Forelimb muscle (tissue), 1 donor: Measurements from ENCODE around the gene DOCK1. TPM values are rescaled to one million over a fixed set of nuclear protein-coding genes. Genes with fewer than 3 reads are reported as not detected.

Experiments used
- DNase-seq: peaks from one replicate; pipeline ENCODE4 v3.0.0-alpha.2; 2013; ENCODE audit warnings: low read depth
- polyA plus RNA-seq: library from polyadenylated mRNA; unstranded; fragments of 120-200 nt; gene quantifications from one replicate; pipeline ENCODE4 v1.2.1, GENCODE V29; 2013; ENCODE audit not compliant: insufficient read length

The DOCK1 gene
- polyA plus RNA-seq, 1 donor: 26.7 TPM

GRCh38 chr10:127458829-127459228 is 553.6 kb downstream of the DOCK1 start:
- DNase-seq: no peak

DNA sequence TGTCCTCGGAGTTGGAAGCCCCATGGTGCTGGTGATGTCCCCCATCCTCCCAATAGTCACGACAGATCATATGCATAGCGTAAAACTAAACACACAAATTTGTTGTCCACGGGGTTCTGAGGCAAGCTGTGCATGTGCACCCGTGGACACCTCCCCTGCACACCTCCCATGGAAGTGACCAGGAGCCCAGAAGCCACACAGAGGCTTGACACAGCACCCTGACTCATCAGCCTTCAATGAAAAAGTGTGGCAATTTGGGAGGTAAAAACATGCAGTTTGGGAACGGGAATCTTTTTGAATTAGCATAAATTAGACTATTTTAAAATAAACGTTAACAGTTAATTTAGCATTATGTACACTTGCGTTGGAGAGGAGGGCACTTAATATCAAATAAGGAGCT is 554.7 kb downstream of the DOCK1 start:
- DNase-seq: no peak

DNA sequence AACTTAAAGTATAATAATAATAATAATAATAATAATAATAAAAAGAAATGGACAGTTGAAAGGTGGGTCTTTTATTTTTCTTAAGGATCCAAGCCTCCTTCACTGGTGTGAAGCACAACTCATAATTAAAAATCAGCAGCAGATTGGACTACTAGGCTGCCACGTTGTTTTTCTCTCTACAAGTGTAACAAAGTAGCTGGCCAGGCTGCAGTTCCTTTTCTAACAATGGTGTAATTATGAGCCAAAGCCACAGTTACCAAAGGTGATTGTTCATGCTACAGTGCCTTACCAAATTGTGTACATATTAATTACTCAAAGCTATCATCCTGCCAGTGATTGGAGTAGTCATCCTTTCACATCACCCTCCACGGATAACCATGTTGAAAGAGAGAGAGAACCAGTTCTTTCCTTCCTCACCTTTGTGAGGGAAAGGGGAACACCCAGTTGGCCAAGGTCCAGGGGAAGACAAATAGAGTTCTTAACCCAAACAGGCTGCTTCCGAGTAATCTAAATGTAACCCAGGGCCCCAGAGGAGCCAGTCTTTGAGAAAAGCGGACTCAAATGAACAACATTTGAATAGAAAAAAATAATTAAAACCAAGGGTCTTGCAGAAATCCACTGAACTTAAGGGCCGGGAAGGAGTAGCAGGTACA is 557.5 kb downstream of the DOCK1 start:
- DNase-seq: no peak

- DNase-seq: no peak
These were observed 558.3 kb downstream of the DOCK1 start for GRCh38 chr10:127463548-127463947.

- DNase-seq: no peak
These were observed 559.3 kb downstream of the DOCK1 start for GRCh38 chr10:127464561-127464960.

DNA sequence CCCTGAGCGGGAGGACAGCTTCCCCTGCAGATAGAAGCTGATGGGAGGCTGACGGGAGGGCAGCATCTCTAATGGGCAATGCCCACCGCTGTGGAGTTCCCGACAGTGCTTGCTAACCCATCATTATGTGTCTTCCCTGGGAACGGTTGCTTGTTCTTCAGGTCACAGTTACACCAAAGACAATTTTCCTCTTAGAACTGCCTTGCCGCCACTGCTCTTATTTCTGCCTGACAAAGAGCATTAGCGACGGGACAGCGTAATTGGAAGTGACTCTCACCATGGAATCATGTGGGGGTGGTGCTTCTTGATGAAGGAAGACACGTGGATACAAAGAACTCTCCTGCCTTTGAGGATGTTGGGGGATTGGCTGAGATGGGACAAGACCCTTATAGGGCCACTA is 562.6 kb downstream of the DOCK1 start:
- DNase-seq: no peak

DNA sequence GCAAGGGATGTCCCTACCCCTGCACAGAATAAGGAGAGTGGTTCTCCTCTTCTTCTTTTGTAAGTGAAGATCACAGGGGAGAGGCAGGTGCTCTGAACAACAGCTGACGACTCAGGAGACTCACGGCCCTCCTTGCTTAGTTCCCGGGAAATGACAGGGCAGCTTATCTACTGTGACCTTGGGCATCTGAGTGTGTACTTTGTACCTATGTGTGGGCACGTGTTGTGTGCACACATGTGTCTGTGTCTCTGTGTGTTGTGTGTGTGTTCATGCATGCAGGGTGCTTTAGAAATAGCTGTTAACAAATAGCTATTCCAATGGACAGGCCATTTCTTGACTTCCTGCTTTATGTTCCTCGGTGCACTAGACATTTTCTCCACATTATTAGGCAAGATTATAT is 563.4 kb downstream of the DOCK1 start:
- no peak for DNase-seq

- DNase-seq: no peak
These were observed 565.7 kb downstream of the DOCK1 start for GRCh38 chr10:127470911-127471310.

DNA sequence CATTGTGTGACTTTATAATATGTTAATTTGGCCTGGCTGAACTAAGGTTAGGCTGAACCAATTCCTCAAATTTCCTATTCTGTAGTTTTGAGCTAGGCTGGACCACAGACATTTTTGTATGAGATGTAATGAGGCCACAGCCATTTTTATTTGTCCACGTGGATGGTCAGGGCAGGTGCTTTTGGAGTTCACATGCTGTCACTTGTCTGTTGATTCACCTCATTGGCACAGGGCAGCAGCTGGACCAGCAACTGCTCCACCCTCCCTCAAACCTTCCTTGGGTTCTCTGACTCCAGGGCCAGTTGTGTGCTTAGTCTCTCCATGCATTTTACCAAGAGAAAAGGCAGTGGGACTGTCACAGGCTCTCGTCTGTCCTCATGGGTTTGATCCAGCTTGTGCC is 567.7 kb downstream of the DOCK1 start:
- DNase-seq: no peak

DNA sequence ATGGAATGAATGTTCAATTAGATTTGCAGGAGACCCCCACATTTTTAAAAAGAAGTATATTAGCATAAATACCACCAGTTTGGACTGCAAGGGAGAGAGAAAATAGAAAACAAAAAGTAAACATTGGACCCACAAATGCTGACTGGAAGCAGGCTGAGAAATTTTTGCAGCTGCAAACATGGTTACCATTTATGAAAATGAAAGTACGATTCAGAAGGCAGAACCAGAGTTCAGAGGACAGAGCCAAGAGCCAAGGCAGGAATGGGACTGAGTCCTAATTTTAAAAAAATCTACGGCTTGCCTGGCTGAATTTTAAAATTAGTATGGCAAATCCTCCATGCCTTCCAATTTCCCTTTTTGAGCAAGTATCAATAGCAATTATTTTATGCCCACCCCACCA is 569.3 kb downstream of the DOCK1 start:
- DNase-seq: no peak

- no peak for DNase-seq
These were observed 580.1 kb downstream of the DOCK1 start for GRCh38 chr10:127485153-127485857.

GRCh38 chr10:127486355-127486754 is 581.1 kb downstream of the DOCK1 start:
- DNase-seq: no peak

DNA sequence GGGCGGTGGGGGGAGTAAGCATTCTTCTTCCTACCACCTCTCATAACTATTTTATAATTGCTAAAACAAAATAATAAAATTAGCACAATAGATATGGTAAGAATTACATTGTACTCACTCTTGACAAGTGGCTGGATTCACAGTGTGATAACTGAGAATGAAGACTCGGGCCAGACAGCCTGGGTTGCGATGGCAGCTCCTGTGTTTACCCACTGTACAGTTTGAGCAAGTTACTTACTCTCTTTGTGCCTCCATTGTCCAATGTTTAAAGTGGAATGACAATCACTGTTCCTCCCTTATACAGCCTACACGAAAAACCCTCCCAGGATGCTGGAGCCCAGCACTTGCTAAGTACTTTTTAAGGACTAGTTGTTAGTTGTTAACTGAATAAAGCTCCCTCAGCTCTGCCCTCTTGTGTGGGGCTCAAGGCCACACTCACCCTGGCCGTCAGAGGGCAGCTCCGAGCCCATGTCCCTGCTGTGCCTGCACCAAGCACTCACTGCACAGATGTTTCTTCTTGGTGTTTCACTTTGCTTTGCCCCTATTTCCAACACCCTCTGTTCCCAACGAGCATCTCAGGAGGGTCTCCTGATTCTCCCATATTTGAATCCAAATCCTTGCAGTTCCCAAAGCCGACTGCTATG is 587.5 kb downstream of the DOCK1 start:
- DNase-seq: no peak

DNA sequence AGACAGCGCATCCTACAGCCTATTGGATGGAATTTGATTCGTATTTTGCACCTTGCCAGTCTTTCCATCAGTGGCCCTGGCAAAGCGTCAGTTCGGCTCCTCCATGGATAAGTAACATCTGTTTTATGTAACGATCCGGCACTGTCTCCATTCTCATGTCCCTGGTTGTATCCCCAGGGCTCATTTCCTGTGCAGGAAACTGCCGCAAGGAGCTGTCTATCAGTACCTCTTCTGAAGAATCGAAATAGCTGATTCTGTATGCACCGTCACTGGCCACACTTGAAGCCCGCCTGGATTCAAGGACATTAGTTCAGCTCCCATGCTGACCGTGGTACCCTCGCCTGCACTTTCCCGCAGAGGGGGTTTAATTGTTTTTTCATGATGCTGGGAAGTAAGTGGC is 590.8 kb downstream of the DOCK1 start:
- DNase-seq: no peak

DNA sequence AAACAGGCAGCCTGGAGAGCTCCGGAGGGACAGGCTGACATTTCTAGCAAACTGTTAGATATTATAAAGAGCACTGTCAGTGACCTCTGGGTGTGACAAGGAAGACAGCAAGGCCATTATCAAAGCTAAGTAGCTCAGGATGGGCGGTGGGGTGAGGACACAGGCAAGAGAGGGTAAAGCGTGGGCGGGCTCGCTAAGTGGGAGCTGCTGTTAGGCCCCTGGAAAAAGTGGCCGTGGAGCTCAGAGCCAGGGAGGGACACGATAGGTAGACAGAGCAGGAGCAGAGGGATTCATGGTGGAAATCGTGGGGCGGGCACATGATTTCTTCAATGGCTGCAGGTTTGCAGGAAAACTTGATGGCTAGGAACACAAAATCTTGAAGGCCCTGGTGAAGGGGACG is 592.5 kb downstream of the DOCK1 start:
- DNase-seq: no peak

GRCh38 chr10:127498087-127498486 is 592.9 kb downstream of the DOCK1 start:
- DNase-seq: no peak

- no peak for DNase-seq
These were observed 594.9 kb downstream of the DOCK1 start for GRCh38 chr10:127500127-127500526.

Other genes with a start within 250 kb of the DOCK1 start
- gene C10orf90, start 234.7 kb upstream of the DOCK1 start, polyA plus RNA-seq: 0.30 TPM